NT2/D1 (cell line): ENCODE data around the gene ACBD4.

Experiments used
- SUZ12 ChIP-seq: IDR thresholded peaks from 2 replicates; pipeline ENCODE4 v1.6.1; 2011; ENCODE audit not compliant: insufficient read length, insufficient read depth; ENCODE audit errors: extremely low read depth
- YY1 ChIP-seq: IDR thresholded peaks from 2 replicates; pipeline ENCODE4 v1.6.1; 2011; ENCODE audit not compliant: insufficient read length, insufficient read depth
- ZNF274 ChIP-seq: IDR thresholded peaks from 2 replicates; pipeline ENCODE4 v1.6.1; 2011; ENCODE audit warnings: mild to moderate bottlenecking, low read depth, low read length

GRCh38 chr17:45096141-45096540 lies 39.3 kb upstream of the ACBD4 start:
- no peak for TF ChIP-seq YY1
- TF ChIP-seq ZNF274: no peak
- no peak for TF ChIP-seq SUZ12
